SU-DHL-6 (cell line): Measurements from ENCODE around the gene NOTUM.

ENCODE experiments used
- EZH2phosphoT487 ChIP-seq: fragments of 200-600 bp; sonication (generic), shearing (Covaris generic); conservative IDR thresholded peaks from 2 replicates; pipeline ENCODE4 v1.6.1; 2018; ENCODE audit warnings: mild to moderate bottlenecking, antibody characterized with exemption, low read length, moderate library complexity, mixed read lengths
- TF ChIP-seq, protein P1 (sequence below): fragments of 200-600 bp; sonication (generic); IDR thresholded peaks from one replicate; pipeline ENCODE4 v1.5.1; 2017; ENCODE audit warnings: antibody characterized with exemption, mild to moderate bottlenecking, low read length, moderate library complexity; ENCODE audit not compliant: insufficient read depth, poor library complexity, severe bottlenecking

- TF ChIP-seq, protein P1, sequence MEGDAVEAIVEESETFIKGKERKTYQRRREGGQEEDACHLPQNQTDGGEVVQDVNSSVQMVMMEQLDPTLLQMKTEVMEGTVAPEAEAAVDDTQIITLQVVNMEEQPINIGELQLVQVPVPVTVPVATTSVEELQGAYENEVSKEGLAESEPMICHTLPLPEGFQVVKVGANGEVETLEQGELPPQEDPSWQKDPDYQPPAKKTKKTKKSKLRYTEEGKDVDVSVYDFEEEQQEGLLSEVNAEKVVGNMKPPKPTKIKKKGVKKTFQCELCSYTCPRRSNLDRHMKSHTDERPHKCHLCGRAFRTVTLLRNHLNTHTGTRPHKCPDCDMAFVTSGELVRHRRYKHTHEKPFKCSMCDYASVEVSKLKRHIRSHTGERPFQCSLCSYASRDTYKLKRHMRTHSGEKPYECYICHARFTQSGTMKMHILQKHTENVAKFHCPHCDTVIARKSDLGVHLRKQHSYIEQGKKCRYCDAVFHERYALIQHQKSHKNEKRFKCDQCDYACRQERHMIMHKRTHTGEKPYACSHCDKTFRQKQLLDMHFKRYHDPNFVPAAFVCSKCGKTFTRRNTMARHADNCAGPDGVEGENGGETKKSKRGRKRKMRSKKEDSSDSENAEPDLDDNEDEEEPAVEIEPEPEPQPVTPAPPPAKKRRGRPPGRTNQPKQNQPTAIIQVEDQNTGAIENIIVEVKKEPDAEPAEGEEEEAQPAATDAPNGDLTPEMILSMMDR = no peak
- TF ChIP-seq EZH2phosphoT487 = no peak
Measured at GRCh38 chr17:81998691-81999438, 37.9 kb upstream of the NOTUM start.
